Measurements from ENCODE around the gene APBB2. TPM values are rescaled to one million over a fixed set of nuclear protein-coding genes. Genes with fewer than 3 reads are reported as not detected.

APBB2 gene
- total RNA-seq, 1 experiment from 2014 or later = 49.0 TPM

DNA sequence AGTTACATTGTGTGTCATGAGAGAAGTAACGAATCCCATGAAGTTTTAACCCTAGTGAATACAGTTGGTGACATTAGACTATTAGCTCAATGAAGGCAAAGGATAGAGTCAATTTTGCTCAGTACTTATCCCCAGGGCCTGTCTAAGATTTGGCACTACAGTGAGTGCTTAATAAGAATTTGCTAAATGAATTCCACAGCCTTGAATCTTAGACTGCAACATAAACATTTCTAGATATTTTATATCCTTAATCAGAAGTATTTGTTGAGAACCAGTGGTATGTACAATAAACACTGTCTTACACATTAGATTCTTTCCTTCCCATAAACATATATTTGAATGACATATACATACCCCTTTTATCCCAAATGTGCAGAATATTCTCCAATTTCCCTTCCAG, 241.6 kb downstream of the APBB2 start:
- TF ChIP-seq GRHL2 (CRISPR knock-in tag; IDR thresholded peaks at IDR 0.05; ENCODE audit: insufficient replicate concordance, severe bottlenecking) (no peak), ZNF396 (CRISPR knock-in tag; IDR thresholded peaks at IDR 0.05; ENCODE audit: borderline replicate concordance) (no peak), RELA (CRISPR knock-in tag; IDR thresholded peaks at IDR 0.05; ENCODE audit: borderline replicate concordance) (no peak), TEAD1 (CRISPR knock-in tag; IDR thresholded peaks at IDR 0.05) (no peak), ZNF232 (CRISPR knock-in tag; IDR thresholded peaks at IDR 0.05) (no peak)
- TF ChIP-seq, protein P1, sequence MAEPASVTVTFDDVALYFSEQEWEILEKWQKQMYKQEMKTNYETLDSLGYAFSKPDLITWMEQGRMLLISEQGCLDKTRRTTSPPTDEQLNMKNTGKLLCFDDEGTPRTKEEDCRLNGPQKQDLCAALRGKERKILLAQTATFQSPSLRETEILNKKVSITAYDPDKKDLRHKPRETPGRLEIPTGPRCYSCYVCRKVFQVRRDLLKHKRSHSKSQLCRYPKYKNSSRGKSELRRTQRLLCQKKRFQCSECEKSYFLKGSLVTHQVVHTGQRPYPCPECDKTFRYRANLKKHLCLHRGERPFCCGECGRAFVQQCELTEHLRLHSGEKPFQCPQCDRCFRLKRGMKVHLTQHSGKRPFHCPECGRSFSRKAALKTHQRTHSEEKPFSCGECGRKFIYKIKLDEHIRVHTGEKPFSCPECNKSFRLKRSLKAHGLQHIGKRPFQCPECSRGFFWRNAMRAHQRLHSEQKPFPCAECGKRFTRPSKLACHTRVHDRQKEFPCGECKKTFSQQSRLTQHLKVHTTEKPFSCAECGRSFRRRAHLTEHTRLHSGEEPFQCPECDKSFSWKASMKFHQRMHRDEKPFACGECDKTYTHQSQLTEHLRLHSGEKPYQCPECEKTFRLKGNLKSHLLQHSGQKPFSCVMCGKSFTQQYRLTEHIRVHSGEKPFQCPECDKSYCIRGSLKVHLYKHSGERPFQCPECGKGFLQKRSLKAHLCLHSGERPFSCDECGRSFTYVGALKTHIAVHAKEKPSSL (CRISPR knock-in tag; conservative IDR thresholded peaks at IDR 0.05) = no peak
- TF ChIP-seq, protein P2, sequence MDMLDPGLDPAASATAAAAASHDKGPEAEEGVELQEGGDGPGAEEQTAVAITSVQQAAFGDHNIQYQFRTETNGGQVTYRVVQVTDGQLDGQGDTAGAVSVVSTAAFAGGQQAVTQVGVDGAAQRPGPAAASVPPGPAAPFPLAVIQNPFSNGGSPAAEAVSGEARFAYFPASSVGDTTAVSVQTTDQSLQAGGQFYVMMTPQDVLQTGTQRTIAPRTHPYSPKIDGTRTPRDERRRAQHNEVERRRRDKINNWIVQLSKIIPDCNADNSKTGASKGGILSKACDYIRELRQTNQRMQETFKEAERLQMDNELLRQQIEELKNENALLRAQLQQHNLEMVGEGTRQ (CRISPR knock-in tag; IDR thresholded peaks at IDR 0.05) = no peak
- TF ChIP-seq, protein P3, sequence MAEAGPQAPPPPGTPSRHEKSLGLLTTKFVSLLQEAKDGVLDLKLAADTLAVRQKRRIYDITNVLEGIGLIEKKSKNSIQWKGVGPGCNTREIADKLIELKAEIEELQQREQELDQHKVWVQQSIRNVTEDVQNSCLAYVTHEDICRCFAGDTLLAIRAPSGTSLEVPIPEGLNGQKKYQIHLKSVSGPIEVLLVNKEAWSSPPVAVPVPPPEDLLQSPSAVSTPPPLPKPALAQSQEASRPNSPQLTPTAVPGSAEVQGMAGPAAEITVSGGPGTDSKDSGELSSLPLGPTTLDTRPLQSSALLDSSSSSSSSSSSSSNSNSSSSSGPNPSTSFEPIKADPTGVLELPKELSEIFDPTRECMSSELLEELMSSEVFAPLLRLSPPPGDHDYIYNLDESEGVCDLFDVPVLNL (CRISPR knock-in tag; IDR thresholded peaks at IDR 0.05; ENCODE audit: borderline replicate concordance, low read depth) = no peak
- TF ChIP-seq, protein P4, sequence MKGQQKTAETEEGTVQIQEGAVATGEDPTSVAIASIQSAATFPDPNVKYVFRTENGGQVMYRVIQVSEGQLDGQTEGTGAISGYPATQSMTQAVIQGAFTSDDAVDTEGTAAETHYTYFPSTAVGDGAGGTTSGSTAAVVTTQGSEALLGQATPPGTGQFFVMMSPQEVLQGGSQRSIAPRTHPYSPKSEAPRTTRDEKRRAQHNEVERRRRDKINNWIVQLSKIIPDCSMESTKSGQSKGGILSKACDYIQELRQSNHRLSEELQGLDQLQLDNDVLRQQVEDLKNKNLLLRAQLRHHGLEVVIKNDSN (CRISPR knock-in tag; IDR thresholded peaks at IDR 0.05) = no peak
- H3K36me3 Mint-ChIP-seq = no peaks in the 10 kb centered on the region
- DNase-seq (ENCODE audit: low spot score) (no peak), ATAC-seq (no peak)
- no peaks in the 10 kb centered on the region for H3K27me3 Mint-ChIP-seq (ENCODE audit: low read depth)
- H3K27ac Mint-ChIP-seq = no peak overlapping the region
- no peak overlapping the region for H3K4me3 Mint-ChIP-seq
- ChIA-PET CTCF (interaction anchor here (1.1 to 1.4 kb wide), 2 partner anchors 241 kb away, joined by 3 to 8 read pairs; partner anchors contain the start of gene APBB2), POLR2A (no interaction called here)
- no peaks in the 10 kb centered on the region for H3K9me3 Mint-ChIP-seq
- H3K4me1 Mint-ChIP-seq = 0 out of 2 replicates have a peak, but pooled peaks cover 2% of the 10 kb centered on the region

DNA sequence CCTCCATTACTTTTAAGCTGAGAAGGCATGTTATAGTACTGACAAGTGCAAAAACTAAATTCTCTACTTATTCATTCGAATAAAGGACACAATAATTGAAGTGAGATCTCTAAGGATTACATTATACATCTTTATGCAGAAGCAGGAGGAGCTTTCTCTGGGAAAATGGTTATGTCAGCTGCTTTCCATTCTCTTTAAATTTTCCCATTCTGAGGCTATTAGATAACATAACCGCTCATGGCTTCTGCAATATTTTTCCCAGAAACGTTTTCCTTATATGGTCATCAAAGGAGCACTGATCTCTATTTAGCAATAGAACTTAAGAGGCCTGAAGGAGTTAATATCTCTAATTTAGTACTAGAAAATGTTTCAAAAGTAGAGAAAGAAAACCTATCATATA, 243.0 kb downstream of the APBB2 start:
- Mint-ChIP-seq H3K9me3 (no peaks in the 10 kb centered on the region), H3K4me1 (0 out of 2 replicates have a peak, but pooled peaks cover under 1% of the 10 kb centered on the region), H3K27ac (no peak overlapping the region), H3K4me3 (no peak overlapping the region), H3K27me3 (ENCODE audit: low read depth) (no peaks in the 10 kb centered on the region), H3K36me3 (no peaks in the 10 kb centered on the region)
- TF ChIP-seq EMX1 (CRISPR knock-in tag; IDR thresholded peaks at IDR 0.05) = no peak
- TF ChIP-seq, protein P5, sequence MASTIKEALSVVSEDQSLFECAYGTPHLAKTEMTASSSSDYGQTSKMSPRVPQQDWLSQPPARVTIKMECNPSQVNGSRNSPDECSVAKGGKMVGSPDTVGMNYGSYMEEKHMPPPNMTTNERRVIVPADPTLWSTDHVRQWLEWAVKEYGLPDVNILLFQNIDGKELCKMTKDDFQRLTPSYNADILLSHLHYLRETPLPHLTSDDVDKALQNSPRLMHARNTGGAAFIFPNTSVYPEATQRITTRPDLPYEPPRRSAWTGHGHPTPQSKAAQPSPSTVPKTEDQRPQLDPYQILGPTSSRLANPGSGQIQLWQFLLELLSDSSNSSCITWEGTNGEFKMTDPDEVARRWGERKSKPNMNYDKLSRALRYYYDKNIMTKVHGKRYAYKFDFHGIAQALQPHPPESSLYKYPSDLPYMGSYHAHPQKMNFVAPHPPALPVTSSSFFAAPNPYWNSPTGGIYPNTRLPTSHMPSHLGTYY (CRISPR knock-in tag; IDR thresholded peaks at IDR 0.05) = no peak
- POLR2A ChIA-PET = no interaction called here
- ATAC-seq (no peak), DNase-seq (ENCODE audit: low spot score) (no peak)
- CTCF ChIA-PET = interaction anchor here (1.0 kb wide), 1 partner anchor 43 kb away, joined by 3 read pairs; no protein-coding TSS in a partner anchor

DNA sequence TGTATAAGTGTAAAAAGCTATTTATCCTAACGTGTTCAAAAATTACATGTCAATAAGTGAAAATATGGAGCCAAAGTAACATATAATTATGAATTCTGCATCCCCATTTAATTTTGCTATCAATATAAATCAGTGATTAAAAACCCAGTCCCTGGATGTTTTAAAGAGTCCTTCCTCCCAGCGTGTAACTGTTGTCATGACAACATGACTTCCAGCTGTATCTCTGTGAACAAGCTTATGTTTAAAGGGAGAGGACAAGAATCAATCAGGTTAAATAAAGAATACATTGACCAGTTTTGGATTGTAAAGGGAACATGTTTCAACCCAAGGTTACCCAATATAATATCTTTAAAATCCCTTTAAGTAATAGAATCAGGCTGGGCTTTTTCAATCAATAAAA, 244.8 kb downstream of the APBB2 start:
- Mint-ChIP-seq H3K27me3 (ENCODE audit: low read depth) (no peaks in the 10 kb centered on the region), H3K36me3 (no peaks in the 10 kb centered on the region), H3K4me3 (no peak overlapping the region), H3K27ac (no peak overlapping the region), H3K9me3 (no peaks in the 10 kb centered on the region), H3K4me1 (no peaks in the 10 kb centered on the region)
- ChIA-PET POLR2A (no interaction called here), CTCF (interaction anchor here (1.3 to 1.5 kb wide), 2 partner anchors 45 to 61 kb away, joined by 5 read pairs; no protein-coding TSS in a partner anchor)
- DNase-seq (ENCODE audit: low spot score) (no peak), ATAC-seq (no peak)
- TF ChIP-seq, protein P5 (CRISPR knock-in tag; IDR thresholded peaks at IDR 0.05) = no peak
- TF ChIP-seq ZNF232 (CRISPR knock-in tag; IDR thresholded peaks at IDR 0.05) (no peak), JUN (CRISPR knock-in tag; IDR thresholded peaks at IDR 0.05) (no peak), NFE2L1 (CRISPR knock-in tag; IDR thresholded peaks at IDR 0.05) (no peak), FOXJ3 (CRISPR knock-in tag; IDR thresholded peaks at IDR 0.05; ENCODE audit: borderline replicate concordance) (no peak), ZNF423 (CRISPR knock-in tag; IDR thresholded peaks at IDR 0.05) (no peak), ZNF671 (CRISPR knock-in tag; IDR thresholded peaks at IDR 0.05) (no peak), TCF7 (CRISPR knock-in tag; IDR thresholded peaks at IDR 0.05; ENCODE audit: low read depth) (no peak), OVOL2 (CRISPR knock-in tag; IDR thresholded peaks at IDR 0.05; ENCODE audit: borderline replicate concordance) (no peak), CREB1 (CRISPR knock-in tag; IDR thresholded peaks at IDR 0.05) (no peak)
- TF ChIP-seq, protein P6, sequence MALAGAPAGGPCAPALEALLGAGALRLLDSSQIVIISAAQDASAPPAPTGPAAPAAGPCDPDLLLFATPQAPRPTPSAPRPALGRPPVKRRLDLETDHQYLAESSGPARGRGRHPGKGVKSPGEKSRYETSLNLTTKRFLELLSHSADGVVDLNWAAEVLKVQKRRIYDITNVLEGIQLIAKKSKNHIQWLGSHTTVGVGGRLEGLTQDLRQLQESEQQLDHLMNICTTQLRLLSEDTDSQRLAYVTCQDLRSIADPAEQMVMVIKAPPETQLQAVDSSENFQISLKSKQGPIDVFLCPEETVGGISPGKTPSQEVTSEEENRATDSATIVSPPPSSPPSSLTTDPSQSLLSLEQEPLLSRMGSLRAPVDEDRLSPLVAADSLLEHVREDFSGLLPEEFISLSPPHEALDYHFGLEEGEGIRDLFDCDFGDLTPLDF (CRISPR knock-in tag; IDR thresholded peaks at IDR 0.05) = no peak
- TF ChIP-seq, protein P7, sequence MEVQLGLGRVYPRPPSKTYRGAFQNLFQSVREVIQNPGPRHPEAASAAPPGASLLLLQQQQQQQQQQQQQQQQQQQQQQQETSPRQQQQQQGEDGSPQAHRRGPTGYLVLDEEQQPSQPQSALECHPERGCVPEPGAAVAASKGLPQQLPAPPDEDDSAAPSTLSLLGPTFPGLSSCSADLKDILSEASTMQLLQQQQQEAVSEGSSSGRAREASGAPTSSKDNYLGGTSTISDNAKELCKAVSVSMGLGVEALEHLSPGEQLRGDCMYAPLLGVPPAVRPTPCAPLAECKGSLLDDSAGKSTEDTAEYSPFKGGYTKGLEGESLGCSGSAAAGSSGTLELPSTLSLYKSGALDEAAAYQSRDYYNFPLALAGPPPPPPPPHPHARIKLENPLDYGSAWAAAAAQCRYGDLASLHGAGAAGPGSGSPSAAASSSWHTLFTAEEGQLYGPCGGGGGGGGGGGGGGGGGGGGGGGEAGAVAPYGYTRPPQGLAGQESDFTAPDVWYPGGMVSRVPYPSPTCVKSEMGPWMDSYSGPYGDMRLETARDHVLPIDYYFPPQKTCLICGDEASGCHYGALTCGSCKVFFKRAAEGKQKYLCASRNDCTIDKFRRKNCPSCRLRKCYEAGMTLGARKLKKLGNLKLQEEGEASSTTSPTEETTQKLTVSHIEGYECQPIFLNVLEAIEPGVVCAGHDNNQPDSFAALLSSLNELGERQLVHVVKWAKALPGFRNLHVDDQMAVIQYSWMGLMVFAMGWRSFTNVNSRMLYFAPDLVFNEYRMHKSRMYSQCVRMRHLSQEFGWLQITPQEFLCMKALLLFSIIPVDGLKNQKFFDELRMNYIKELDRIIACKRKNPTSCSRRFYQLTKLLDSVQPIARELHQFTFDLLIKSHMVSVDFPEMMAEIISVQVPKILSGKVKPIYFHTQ (CRISPR knock-in tag; IDR thresholded peaks at IDR 0.05) = no peak
